Stimulated activated CD8-positive, alpha-beta memory T cell treated with anti-CD3 and anti-CD28 coated beads, Interleukin-12 subunit alpha, Interleukin-12 subunit beta, amount 100 ng/mL, for 24 hours (primary cell): Measurements from ENCODE around the gene NEAT1.

Source experiments
- DNase-seq: peaks from one replicate; pipeline ENCODE4 v3.0.0-alpha.2; 2020; ENCODE audit errors: extremely low read depth

Gene NEAT1

GRCh38 chr11:65479184-65480145, 56.9 kb downstream of the NEAT1 start:
- DNase-seq: no peak

GRCh38 chr11:65482306-65482850, 59.8 kb downstream of the NEAT1 start:
- DNase-seq: no peak

- no peak for DNase-seq
These were observed 63.3 kb downstream of the NEAT1 start for GRCh38 chr11:65485920-65486219.

GRCh38 chr11:65486570-65487466, 64.2 kb downstream of the NEAT1 start:
- no peak for DNase-seq

GRCh38 chr11:65487467-65488272, 65.1 kb downstream of the NEAT1 start:
- DNase-seq: no peak

GRCh38 chr11:65488273-65489034, 65.9 kb downstream of the NEAT1 start:
- DNase-seq: no peak

GRCh38 chr11:65489035-65489705, 66.6 kb downstream of the NEAT1 start:
- DNase-seq: no peak

GRCh38 chr11:65489706-65490320, 67.2 kb downstream of the NEAT1 start:
- DNase-seq: no peak

- no peak for DNase-seq
These were observed 68.5 kb downstream of the NEAT1 start for GRCh38 chr11:65491163-65491465.

- DNase-seq: no peak
These were observed 69.2 kb downstream of the NEAT1 start for GRCh38 chr11:65491614-65492386.

GRCh38 chr11:65492387-65492636, 69.7 kb downstream of the NEAT1 start:
- DNase-seq: no peak

GRCh38 chr11:65492637-65493366, 70.2 kb downstream of the NEAT1 start:
- DNase-seq: no peak

- DNase-seq: no peak
These were observed 71.0 kb downstream of the NEAT1 start for GRCh38 chr11:65493367-65494176.
